NB4 (cell line): ENCODE measurements around the gene SLC9A1.

ENCODE experiments used
- CTCF ChIP-seq: IDR thresholded peaks from one replicate; pipeline ENCODE4 v1.5.1; 2012; ENCODE audit warnings: low read depth, low read length
- POLR2A ChIP-seq: IDR thresholded peaks from 2 replicates; pipeline ENCODE4 v1.6.1; 2011; ENCODE audit warnings: mild to moderate bottlenecking; ENCODE audit not compliant: insufficient read length; ENCODE audit errors: extremely low read depth

- TF ChIP-seq CTCF: no peak
- no peak for TF ChIP-seq POLR2A
Measured at GRCh38 chr1:27127419-27127818, 27.5 kb downstream of the SLC9A1 start.
